A549 (cell line): Measurements from ENCODE around the gene ZNF182. TPM values are rescaled to one million over a fixed set of nuclear protein-coding genes. Genes with fewer than 3 reads are reported as not detected.
A peak's percentile ranks its signal among the peaks of the same experiment; 100 is the strongest.

Experiments used
- ATAC-seq, 2 experiments: fragments of 200-7000 bp in 1 of 2; fragments of >200 bp in 1 of 2; cut with Nextera tagmentation in 1 of 2; cut with Tn5 transposase in 1 of 2; 3 replicates each; pipeline versions ENCODE4 v1.8.0 to v1.9.1; 2018 to 2020; ENCODE audit warnings: mild to moderate bottlenecking in 1 of 2, moderate library complexity in 1 of 2
- CTCF ChIA-PET: fragments of 300-600 bp; sonication (Branson Sonifier 250); formaldehyde crosslinking; extraction: SDS; loops from one replicate; lab custom pipeline; 2021; ENCODE audit warnings: antibody characterized with exemption, inconsistent platforms; lab: Yijun Ruan, JAX
- POLR2A ChIA-PET: fragments of 350-600 bp; formaldehyde crosslinking; extraction: SDS; loops from one replicate; lab custom pipeline; 2021; ENCODE audit warnings: antibody characterized with exemption, inconsistent platforms; lab: Yijun Ruan, JAX
- DNase-seq, 2 experiments: peaks; one replicate each; pipeline versions ENCODE4 v3.0.0 to v3.0.0-alpha.2; 2011 to 2016; ENCODE audit warnings: low read depth in 1 of 2, low spot score in 1 of 2
- FAIRE-seq: peaks from 2 replicates; lab custom pipeline; 2011; peaks lifted over from hg19 to GRCh38; lab: Jason Lieb, UNC
- H3K27ac ChIP-seq, 2 experiments: fragments of >200 bp; sonication (Bioruptor Twin); formaldehyde crosslinking; 3 replicates each; pipeline ENCODE4 v1.5.1; 2016 to 2017
- H3K4me1 ChIP-seq: fragments of >200 bp; sonication (Bioruptor Twin); formaldehyde crosslinking; 3 replicates; pipeline ENCODE4 v1.6.1; 2016
- H3K4me2 ChIP-seq: fragments of >200 bp; sonication (Bioruptor Twin); formaldehyde crosslinking; 3 replicates; pipeline ENCODE4 v1.6.1; 2016
- H3K4me3 ChIP-seq: fragments of >200 bp; sonication (Bioruptor Twin); formaldehyde crosslinking; 3 replicates; pipeline ENCODE4 v1.5.1; 2016
- H3K9me3 ChIP-seq: fragments of >200 bp; sonication (Bioruptor Twin); formaldehyde crosslinking; 3 replicates; pipeline ENCODE4 v1.6.1; 2016
- CBX8 ChIP-seq: fragments of 200-600 bp; sonication (generic); IDR thresholded peaks from 2 replicates; pipeline ENCODE4 v1.6.1; 2016
- CEBPB ChIP-seq, 2 experiments: fragments of >200 bp in 1 of 2; sonication (Bioruptor Twin) in 1 of 2; formaldehyde crosslinking in 1 of 2; IDR thresholded peaks; 2 replicates each; pipeline ENCODE4 v1.6.1; 2012 to 2016
- CHD4 ChIP-seq: fragments of 200-600 bp; sonication (generic); IDR thresholded peaks from 2 replicates; pipeline ENCODE4 v1.6.1; 2016; ENCODE audit warnings: antibody characterized with exemption, mild to moderate bottlenecking, borderline replicate concordance
- EP300 ChIP-seq, 2 experiments: fragments of >200 bp; sonication (Bioruptor Twin); formaldehyde crosslinking; IDR thresholded peaks; 2 replicates in 1 of 2; 3 replicates in 1 of 2; pipeline ENCODE4 v1.6.1; 2016 to 2017
- GATA3 ChIP-seq: IDR thresholded peaks from 2 replicates; pipeline ENCODE4 v1.6.1; 2012; ENCODE audit warnings: borderline replicate concordance
- HOXB13 ChIP-seq: fragments of 250-450 bp; sonication (Bioruptor Pico); IDR thresholded peaks from 2 replicates; pipeline ENCODE4 v1.5.0; 2020; ENCODE audit warnings: low read depth, mild to moderate bottlenecking, moderate library complexity
- JUN ChIP-seq, 2 experiments: fragments of >200 bp; sonication (Bioruptor Twin); formaldehyde crosslinking; IDR thresholded peaks; 2 replicates in 1 of 2; 3 replicates in 1 of 2; pipeline ENCODE4 v1.6.1; 2016 to 2017
- KDM1A ChIP-seq: fragments of 200-600 bp; sonication (generic); IDR thresholded peaks from 2 replicates; pipeline ENCODE4 v1.6.1; 2016; ENCODE audit warnings: low read depth, mild to moderate bottlenecking
- MAFK ChIP-seq: fragments of 450-650 bp; IDR thresholded peaks from 2 replicates; pipeline ENCODE4 v1.6.1; 2014; ENCODE audit not compliant: partially characterized antibody
- MYC ChIP-seq: IDR thresholded peaks from 2 replicates; pipeline ENCODE4 v1.6.1; 2012; ENCODE audit warnings: mild to moderate bottlenecking, inconsistent platforms, low read length, improper control_type of control experiment, borderline replicate concordance
- NPAS2 ChIP-seq: fragments of 250-450 bp; sonication (Bioruptor Pico); IDR thresholded peaks from 2 replicates; pipeline ENCODE4 v1.8.0; 2022; ENCODE audit warnings: mild to moderate bottlenecking, moderate library complexity, borderline replicate concordance
- NR3C1 ChIP-seq: fragments of >200 bp; sonication (Bioruptor Twin); formaldehyde crosslinking; IDR thresholded peaks from 3 replicates; pipeline ENCODE4 v1.6.1; 2017
- POLR2A ChIP-seq: IDR thresholded peaks from 2 replicates; pipeline ENCODE4 v1.6.1; 2012; ENCODE audit warnings: mild to moderate bottlenecking, low read length
- POLR2AphosphoS2 ChIP-seq: conservative IDR thresholded peaks from 2 replicates; pipeline ENCODE4 v1.6.1; 2012; ENCODE audit warnings: low read length, improper control_type of control experiment, inconsistent platforms
- RARB ChIP-seq: fragments of 250-450 bp; sonication (Bioruptor Pico); IDR thresholded peaks from 2 replicates; pipeline ENCODE4 v1.8.0; 2021; ENCODE audit warnings: mild to moderate bottlenecking, moderate library complexity
- RCOR1 ChIP-seq: fragments of 150-350 bp; IDR thresholded peaks from 2 replicates; pipeline ENCODE4 v1.6.1; 2014; ENCODE audit warnings: antibody characterized with exemption, low read length, low read depth
- RNF2 ChIP-seq: fragments of 200-600 bp; sonication (generic); IDR thresholded peaks from 2 replicates; pipeline ENCODE4 v1.6.1; 2016; ENCODE audit warnings: low read depth, mild to moderate bottlenecking, antibody characterized with exemption, moderate library complexity, borderline replicate concordance
- ZNF302 ChIP-seq: fragments of 250-450 bp; sonication (Bioruptor Pico); IDR thresholded peaks from 2 replicates; pipeline ENCODE4 v1.9.0; 2021; ENCODE audit warnings: inconsistent platforms, mild to moderate bottlenecking, moderate library complexity
- ZSCAN20 ChIP-seq: fragments of 250-450 bp; sonication (Bioruptor Pico); IDR thresholded peaks from 2 replicates; pipeline ENCODE4 v1.8.0; 2022; ENCODE audit warnings: mild to moderate bottlenecking, moderate library complexity
- WGBS: methylation state at CpG from one replicate; pipeline ENCODE4 v1.1.6; 2017; ENCODE audit errors: missing lambda C conversion rate; 5-methylcytosine and 5-hydroxymethylcytosine counted together
- polyA plus RNA-seq, 4 experiments: library from polyadenylated mRNA; depleted of rRNA in 3 of 4; stranded (reverse); fragments of >200 nt; fragmentation: RNase III in 1 of 4; extraction: RNeasy Plus Mini Kit Qiagen cat#74134 plus additional on column Dnase treatment in 1 of 4; gene quantifications; 2 replicates in 3 of 4; 3 replicates in 1 of 4; pipeline ENCODE4 v1.2.3, GENCODE V29; 2011 to 2017
- TF ChIP-seq, protein P1 (sequence below): IDR thresholded peaks from 2 replicates; pipeline ENCODE4 v1.6.1; 2012
- TF ChIP-seq, protein P2 (sequence below): fragments of 450-650 bp; IDR thresholded peaks from 2 replicates; pipeline ENCODE4 v1.6.1; 2014; ENCODE audit warnings: antibody characterized with exemption
- TF ChIP-seq, protein P3 (sequence below): fragments of >200 bp; sonication (Bioruptor Twin); formaldehyde crosslinking; IDR thresholded peaks from 3 replicates; pipeline ENCODE4 v1.6.1; 2016
- TF ChIP-seq, protein P4 (sequence below): IDR thresholded peaks from 2 replicates; pipeline ENCODE4 v1.6.1; 2012; ENCODE audit warnings: low read depth, borderline replicate concordance

ZNF182 gene
- polyA plus RNA-seq, 2 of the 4 experiments (the other 2 are of a cell fraction): 4.1 to 5.1 TPM

DNA sequence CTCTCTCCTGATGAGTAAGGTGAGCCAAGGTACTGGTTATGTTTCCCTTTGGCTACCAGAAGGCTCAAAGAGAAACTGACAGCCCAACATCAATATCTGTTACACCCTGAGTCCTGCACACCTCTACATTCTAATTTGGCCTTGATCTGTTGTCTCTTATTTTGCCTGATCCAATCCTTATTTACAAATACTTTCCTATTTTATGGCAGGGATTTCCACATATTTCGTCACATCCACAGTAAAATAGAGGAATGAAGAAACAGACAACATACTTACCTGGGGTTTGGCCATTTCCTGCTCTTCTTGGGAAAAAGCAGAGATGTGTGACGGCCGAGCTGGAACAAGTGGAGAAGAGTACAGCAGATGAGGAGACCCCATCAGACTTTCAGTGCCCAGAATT lies 1.5 kb downstream of the ZNF182 start:
- Histone ChIP-seq H3K4me2 (peak overlapping the region; percentile 76; the same call in 2 of the 3 replicates), H3K4me3 (no peak overlapping the region), H3K4me1 (no peaks in the 10 kb centered on the region), H3K9me3 (peaks cover 9% of the 10 kb centered on the region; the same call in 1 of the 3 replicates), H3K27ac (no peak overlapping the region)
- CTCF ChIA-PET: no interaction called here
- DNase-seq (no peak), FAIRE-seq (no peak), ATAC-seq (no peak)
- POLR2A ChIA-PET: no interaction called here
- 87% methylated on average over 3 of the region's 3 CpGs for WGBS
- TF ChIP-seq EP300 (IDR thresholded peaks at IDR 0.05): no peak
- TF ChIP-seq, protein P1, sequence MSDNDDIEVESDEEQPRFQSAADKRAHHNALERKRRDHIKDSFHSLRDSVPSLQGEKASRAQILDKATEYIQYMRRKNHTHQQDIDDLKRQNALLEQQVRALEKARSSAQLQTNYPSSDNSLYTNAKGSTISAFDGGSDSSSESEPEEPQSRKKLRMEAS: no peak
- no peak for TF ChIP-seq GATA3
- no peak for TF ChIP-seq POLR2AphosphoS2
- no peak for TF ChIP-seq CBX8
- no peak for TF ChIP-seq POLR2A
- no peak for TF ChIP-seq CHD4
- TF ChIP-seq, protein P2, sequence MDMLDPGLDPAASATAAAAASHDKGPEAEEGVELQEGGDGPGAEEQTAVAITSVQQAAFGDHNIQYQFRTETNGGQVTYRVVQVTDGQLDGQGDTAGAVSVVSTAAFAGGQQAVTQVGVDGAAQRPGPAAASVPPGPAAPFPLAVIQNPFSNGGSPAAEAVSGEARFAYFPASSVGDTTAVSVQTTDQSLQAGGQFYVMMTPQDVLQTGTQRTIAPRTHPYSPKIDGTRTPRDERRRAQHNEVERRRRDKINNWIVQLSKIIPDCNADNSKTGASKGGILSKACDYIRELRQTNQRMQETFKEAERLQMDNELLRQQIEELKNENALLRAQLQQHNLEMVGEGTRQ: no peak
- TF ChIP-seq NR3C1: no peak
- no peak for TF ChIP-seq RARB (CRISPR knock-in tag)
- TF ChIP-seq, protein P3, sequence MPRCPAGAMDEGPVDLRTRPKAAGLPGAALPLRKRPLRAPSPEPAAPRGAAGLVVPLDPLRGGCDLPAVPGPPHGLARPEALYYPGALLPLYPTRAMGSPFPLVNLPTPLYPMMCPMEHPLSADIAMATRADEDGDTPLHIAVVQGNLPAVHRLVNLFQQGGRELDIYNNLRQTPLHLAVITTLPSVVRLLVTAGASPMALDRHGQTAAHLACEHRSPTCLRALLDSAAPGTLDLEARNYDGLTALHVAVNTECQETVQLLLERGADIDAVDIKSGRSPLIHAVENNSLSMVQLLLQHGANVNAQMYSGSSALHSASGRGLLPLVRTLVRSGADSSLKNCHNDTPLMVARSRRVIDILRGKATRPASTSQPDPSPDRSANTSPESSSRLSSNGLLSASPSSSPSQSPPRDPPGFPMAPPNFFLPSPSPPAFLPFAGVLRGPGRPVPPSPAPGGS: no peak
- TF ChIP-seq CEBPB (IDR thresholded peaks at IDR 0.05): no peak
- TF ChIP-seq ZSCAN20: no peak
- TF ChIP-seq NPAS2 (CRISPR knock-in tag): no peak
- TF ChIP-seq JUN (IDR thresholded peaks at IDR 0.05): no peak
- TF ChIP-seq ZNF302 (CRISPR knock-in tag): no peak
- no peak for TF ChIP-seq MAFK
- TF ChIP-seq, protein P4, sequence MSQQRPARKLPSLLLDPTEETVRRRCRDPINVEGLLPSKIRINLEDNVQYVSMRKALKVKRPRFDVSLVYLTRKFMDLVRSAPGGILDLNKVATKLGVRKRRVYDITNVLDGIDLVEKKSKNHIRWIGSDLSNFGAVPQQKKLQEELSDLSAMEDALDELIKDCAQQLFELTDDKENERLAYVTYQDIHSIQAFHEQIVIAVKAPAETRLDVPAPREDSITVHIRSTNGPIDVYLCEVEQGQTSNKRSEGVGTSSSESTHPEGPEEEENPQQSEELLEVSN: no peak
- TF ChIP-seq HOXB13: no peak

DNA sequence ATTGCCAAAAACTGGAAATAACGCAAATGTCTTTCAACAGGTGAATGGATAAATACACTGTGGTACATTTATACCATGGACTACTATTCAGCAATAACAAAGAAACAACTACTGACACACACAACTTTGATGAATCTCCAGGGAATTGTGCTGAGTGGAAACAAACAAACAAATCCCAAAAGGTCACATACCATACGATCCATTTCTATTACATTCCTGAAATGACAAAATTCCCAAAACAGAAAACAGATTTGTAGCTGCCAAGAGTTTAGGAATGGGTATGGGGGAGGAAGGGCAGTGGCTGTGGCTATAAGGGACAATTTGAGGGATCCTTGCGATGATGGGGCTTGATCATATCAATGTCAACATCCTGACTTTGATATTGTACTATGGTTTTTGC lies 2.5 kb downstream of the ZNF182 start:
- 89% methylated on average over 3 of the region's 3 CpGs for WGBS
- no peak for TF ChIP-seq KDM1A
- TF ChIP-seq RCOR1: no peak
- H3K4me1 ChIP-seq: no peaks in the 10 kb centered on the region
- FAIRE-seq (no peak), DNase-seq (no peak), ATAC-seq (no peak)
- POLR2A ChIA-PET: no interaction called here
- no peak overlapping the region for H3K4me2 ChIP-seq
- H3K4me3 ChIP-seq: no peak overlapping the region
- no peak overlapping the region for H3K27ac ChIP-seq
- H3K9me3 ChIP-seq: peaks cover 9% of the 10 kb centered on the region; the same call in 1 of the 3 replicates
- CTCF ChIA-PET: no interaction called here

DNA sequence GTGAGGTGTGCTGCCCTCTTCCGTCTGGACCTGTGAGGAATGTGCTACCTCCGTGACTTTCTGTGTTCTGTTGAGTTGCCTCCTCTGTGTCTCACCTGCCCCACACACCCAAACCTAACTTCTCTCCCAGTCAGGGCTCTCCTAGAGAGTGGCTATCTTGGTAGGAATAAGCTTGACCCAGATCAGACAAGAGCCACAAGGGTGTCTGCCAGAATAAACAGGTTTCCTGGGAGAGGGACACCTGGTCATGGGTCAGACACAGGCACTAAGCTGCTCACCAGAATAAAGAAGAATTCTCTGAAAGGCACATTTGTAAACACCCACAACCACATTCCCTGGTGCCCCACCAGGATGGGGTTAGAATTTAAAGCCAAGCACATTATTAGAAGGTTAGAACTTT lies 11.1 kb downstream of the ZNF182 start:
- H3K4me1 ChIP-seq: no peaks in the 10 kb centered on the region
- CTCF ChIA-PET: no interaction called here
- ATAC-seq (no peak), DNase-seq (no peak), FAIRE-seq (no peak)
- POLR2A ChIA-PET: no interaction called here
- 100% methylated on average over 2 of the region's 2 CpGs for WGBS
- H3K4me2 ChIP-seq: no peak overlapping the region
- H3K9me3 ChIP-seq: peaks cover 50% of the 10 kb centered on the region
- TF ChIP-seq GATA3: no peak
- H3K27ac ChIP-seq: no peak overlapping the region
- H3K4me3 ChIP-seq: no peak overlapping the region

DNA sequence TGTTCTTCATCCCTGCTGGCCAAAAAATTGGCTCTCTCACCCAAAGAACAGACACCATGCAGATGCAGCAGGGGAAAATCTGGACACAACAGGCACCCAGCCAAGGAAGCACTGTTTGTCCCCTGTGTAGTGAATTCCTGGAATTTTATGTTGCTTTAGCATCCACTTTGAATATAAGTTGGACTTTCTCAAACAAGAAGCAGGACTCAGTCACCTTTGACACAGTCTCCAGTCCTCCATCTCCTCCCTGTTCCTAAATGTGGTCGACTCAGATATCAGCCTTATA lies 11.8 kb downstream of the ZNF182 start:
- ATAC-seq: no peak
- H3K4me1 ChIP-seq: no peaks in the 10 kb centered on the region
- TF ChIP-seq RNF2 (no peak), GATA3 (no peak), MYC (no peak), CHD4 (no peak)
- no peak overlapping the region for H3K27ac ChIP-seq
- no peak overlapping the region for H3K4me3 ChIP-seq
- ChIA-PET CTCF (no interaction called here), POLR2A (no interaction called here)
- no peak overlapping the region for H3K4me2 ChIP-seq
- 88% methylated on average over 1 of the region's 1 CpG for WGBS
- peaks cover 53% of the 10 kb centered on the region for H3K9me3 ChIP-seq
- FAIRE-seq: no peak
- no peak for DNase-seq
